Stimulated activated naive CD8-positive, alpha-beta T cell treated with anti-CD3 and anti-CD28 coated beads, Interleukin-15, amount 100 ng/mL, for 72 hours (primary cell): ENCODE results near the gene AGBL5.
A peak's percentile ranks its signal among the peaks of the same experiment; 100 is the strongest.

Experiments used
- ATAC-seq: fragments of 150-1000 bp; cut with Tn5 transposase; 2 replicates; pipeline ENCODE4 v1.10.0; 2021; ENCODE audit warnings: mild to moderate bottlenecking, moderate library complexity
- DNase-seq, 2 donors: peaks; one replicate each; pipeline ENCODE4 v3.0.0; 2021 to 2022
- H3K27ac Mint-ChIP-seq, 2 donors: one replicate each; pipeline ENCODE4 v1.8.0; 2022; ENCODE audit warnings: mild to moderate bottlenecking in 2 of 2, mixed read lengths in 2 of 2, moderate library complexity in 2 of 2
- H3K27me3 Mint-ChIP-seq: one replicate; pipeline ENCODE4 v1.8.0; 2022; ENCODE audit warnings: mixed read lengths
- H3K4me1 Mint-ChIP-seq: one replicate; pipeline ENCODE4 v1.8.0; 2022; ENCODE audit warnings: mild to moderate bottlenecking, mixed read lengths
- H3K4me3 Mint-ChIP-seq, 2 donors: one replicate each; pipeline ENCODE4 v1.8.0; 2022; ENCODE audit warnings: mild to moderate bottlenecking in 2 of 2, mixed read lengths in 2 of 2, moderate library complexity in 1 of 2
- H3K9me3 Mint-ChIP-seq, 2 donors: one replicate each; pipeline ENCODE4 v1.8.0; 2022; ENCODE audit warnings: mixed read lengths in 2 of 2

The AGBL5 gene

DNA sequence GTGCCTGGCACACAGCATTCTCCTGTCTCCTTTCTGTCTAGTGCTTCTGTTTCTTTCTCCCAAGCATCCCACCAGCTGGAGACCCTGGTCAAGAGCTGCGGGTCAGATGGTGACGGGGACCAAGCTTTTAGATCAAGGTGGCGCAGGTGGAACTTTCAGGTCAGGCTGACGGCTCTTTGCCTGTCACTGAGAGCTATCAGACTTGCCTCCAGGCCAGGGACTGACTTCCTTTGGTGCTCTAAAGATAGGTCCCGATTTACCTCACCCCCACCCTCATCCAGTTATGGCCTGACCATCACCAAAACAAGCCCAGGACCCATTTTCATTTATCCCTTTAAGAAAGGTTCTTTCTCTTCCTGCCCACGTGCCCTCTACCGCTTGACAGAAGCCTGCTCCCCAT is 25.8 kb downstream of the AGBL5 start:
- H3K4me3 Mint-ChIP-seq: no peak overlapping the region
- H3K4me1 Mint-ChIP-seq: peaks cover 78% of the 10 kb centered on the region
- no peaks in the 10 kb centered on the region for H3K9me3 Mint-ChIP-seq
- ATAC-seq (no peak), DNase-seq (no peak)
- H3K27ac Mint-ChIP-seq: no peak overlapping the region
- no peaks in the 10 kb centered on the region for H3K27me3 Mint-ChIP-seq

DNA sequence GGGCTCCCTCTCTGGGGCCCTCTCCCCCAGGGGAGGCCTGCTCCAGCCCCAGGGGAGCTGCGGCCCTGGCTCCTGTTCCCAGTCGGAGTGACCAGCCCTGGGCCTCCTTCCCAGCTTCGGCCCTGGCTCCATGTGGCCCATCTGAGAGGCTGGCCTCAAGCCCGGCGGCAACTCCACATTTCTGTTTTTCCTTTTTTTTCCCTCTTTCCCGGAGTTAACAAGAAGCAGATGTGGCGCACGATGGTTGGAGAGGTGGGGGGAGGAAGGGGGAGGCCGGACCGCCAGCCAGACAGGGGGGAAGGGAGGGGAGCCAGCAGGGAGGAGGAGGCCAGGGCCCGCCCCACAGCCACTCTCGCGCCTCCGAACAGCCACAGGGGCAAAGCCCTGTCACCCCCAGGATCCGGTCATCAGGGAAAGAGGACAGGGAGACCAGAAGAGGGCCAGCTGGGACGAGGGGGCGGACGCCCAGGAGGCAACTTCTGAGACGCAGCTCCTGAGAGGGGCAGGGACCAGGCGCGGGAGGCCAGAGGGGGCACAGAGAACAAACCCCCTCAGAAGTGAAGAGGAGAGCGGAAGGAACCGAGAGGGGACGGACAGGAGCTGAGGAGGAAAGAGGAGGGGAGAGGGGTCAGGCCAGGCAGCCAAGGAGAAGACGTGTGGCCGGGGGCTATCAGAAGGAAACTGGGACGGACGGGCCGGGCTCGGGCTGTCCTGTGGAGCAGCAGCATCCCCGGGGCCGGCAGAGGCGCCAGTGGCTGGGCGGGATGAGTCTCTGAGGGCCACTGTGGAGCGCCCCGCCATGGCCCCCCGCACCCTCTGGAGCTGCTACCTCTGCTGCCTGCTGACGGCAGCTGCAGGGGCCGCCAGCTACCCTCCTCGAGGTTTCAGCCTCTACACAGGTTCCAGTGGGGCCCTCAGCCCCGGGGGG is 27.1 kb downstream of the AGBL5 start, which contains the start of gene EMILIN1:
Gene EMILIN1 (plus strand): TSS at position 349 of the 928 bp plus-strand sequence. CDS start 451 bp downstream, at position 800.
- Mint-ChIP-seq H3K4me3 (no peak within 1 kb of the TSS), H3K27me3 (no peaks in the 10 kb centered on the region), H3K4me1 (peaks cover 68% of the 10 kb centered on the region), H3K27ac (no peak within 1 kb of the TSS), H3K9me3 (no peaks in the 10 kb centered on the region)
- ATAC-seq (no peak), DNase-seq (no peak)

DNA sequence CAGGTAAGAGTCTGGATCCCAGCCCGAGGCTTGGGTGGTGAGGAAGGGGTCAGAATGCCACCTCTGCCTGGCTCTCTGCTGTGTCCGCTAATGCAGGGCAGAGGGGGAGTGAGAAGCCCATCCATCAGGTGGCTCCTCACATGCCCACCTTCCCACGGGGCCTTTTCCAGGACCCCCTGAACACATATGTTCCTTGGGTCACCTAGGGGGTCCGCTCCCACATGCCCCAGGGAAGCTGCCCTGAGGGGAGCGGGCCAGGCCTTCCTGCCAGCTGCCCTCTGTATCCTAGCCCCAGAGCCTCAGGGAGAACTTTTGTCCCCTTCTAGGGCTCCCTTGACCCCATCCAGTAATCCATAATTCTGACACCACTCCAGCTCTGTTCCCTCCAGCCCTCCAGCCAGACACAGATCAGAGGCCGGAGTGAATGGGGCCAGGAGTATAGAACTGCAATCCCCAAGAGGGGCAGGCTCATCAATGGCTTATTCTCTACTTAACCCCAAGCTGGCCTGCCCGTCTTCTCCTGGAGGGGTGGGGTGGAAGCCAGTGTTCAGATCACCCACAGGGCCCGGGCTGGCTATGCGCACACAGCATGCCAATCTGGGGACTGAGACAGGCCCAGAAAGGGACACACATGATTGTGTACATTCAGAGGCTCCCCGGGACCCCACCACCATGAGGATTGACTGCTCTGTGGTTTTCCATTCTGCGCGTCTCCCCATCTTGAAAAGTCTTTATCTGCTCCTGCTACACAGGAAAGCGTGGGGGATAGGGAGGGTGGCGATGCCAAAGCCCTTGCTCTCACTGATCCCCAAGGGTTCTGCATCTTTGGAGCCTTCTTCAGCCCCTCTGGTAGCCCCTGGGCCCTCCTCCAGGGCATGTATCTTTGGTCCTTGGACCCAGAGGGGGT is 28.0 kb downstream of the AGBL5 start:
- ATAC-seq: no peak
- Mint-ChIP-seq H3K4me3 (no peak overlapping the region), H3K27me3 (no peaks in the 10 kb centered on the region), H3K9me3 (no peaks in the 10 kb centered on the region), H3K27ac (peak overlapping the region in 1 of 2 donors; percentile 38), H3K4me1 (peaks cover 58% of the 10 kb centered on the region)
- no peak for DNase-seq

DNA sequence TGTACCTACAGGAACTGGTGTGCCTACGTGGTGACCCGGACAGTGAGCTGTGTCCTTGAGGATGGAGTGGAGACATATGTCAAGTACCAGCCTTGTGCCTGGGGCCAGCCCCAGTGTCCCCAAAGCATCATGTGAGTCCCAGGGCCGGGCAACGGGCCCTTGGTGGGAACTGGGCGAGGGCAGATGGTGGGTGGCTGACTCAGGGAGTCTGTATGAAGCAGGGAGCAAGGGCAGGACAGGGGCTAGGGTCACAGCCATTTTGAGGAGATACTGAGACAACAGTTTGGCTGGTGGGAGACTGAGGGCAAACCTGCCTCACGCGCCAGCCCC is 28.6 kb downstream of the AGBL5 start:
- Mint-ChIP-seq H3K27ac (peak overlapping the region; percentile 38 to 83), H3K9me3 (no peaks in the 10 kb centered on the region), H3K27me3 (no peaks in the 10 kb centered on the region), H3K4me1 (peaks cover 56% of the 10 kb centered on the region), H3K4me3 (peak overlapping the region; percentile 13 to 48)
- ATAC-seq (no peak), DNase-seq (no peak)

DNA sequence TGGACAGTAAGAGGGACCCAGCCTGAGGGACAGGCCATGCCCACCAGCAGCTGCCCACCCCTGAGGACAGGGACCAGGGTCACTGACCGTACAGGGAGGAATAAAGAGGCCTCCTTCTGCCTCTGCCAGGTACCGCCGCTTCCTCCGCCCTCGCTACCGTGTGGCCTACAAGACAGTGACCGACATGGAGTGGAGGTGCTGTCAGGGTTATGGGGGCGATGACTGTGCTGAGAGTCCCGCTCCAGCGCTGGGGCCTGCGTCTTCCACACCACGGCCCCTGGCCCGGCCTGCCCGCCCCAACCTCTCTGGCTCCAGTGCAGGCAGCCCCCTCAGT is 29.1 kb downstream of the AGBL5 start:
- peak overlapping the region; percentile 90 to 91 for H3K27ac Mint-ChIP-seq
- no peaks in the 10 kb centered on the region for H3K9me3 Mint-ChIP-seq
- H3K4me3 Mint-ChIP-seq: peak overlapping the region; percentile 74 to 88
- no peaks in the 10 kb centered on the region for H3K27me3 Mint-ChIP-seq
- H3K4me1 Mint-ChIP-seq: peaks cover 56% of the 10 kb centered on the region
- no peak for ATAC-seq
- DNase-seq: no peak

DNA sequence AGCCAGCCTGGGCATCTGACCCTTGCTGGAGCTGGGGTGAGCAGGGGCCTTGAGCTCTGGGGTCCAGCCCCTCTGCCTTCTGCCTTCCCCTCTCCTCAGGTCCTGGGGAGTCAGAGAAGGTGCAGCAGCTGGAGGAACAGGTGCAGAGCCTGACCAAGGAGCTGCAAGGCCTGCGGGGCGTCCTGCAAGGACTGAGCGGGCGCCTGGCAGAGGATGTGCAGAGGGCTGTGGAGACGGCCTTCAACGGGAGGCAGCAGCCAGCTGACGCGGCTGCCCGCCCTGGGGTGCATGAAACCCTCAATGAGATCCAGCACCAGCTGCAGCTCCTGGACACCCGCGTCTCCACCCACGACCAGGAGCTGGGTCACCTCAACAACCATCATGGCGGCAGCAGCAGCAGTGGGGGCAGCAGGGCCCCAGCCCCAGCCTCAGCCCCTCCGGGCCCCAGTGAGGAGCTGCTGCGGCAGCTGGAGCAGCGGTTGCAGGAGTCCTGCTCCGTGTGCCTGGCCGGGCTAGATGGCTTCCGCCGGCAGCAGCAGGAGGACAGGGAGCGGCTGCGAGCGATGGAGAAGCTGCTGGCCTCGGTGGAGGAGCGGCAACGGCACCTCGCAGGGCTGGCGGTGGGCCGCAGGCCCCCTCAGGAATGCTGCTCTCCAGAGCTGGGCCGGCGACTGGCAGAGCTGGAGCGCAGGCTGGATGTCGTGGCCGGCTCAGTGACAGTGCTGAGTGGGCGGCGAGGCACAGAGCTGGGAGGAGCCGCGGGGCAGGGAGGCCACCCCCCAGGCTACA is 30.7 kb downstream of the AGBL5 start:
- no peaks in the 10 kb centered on the region for H3K27me3 Mint-ChIP-seq
- H3K4me3 Mint-ChIP-seq: peak overlapping the region in 1 of 2 donors; percentile 88
- H3K4me1 Mint-ChIP-seq: peaks cover 54% of the 10 kb centered on the region
- H3K27ac Mint-ChIP-seq: peak overlapping the region in 1 of 2 donors; percentile 98
- ATAC-seq (no peak), DNase-seq (no peak)
- no peaks in the 10 kb centered on the region for H3K9me3 Mint-ChIP-seq

GRCh38 chr2:27082773-27083409 is 31.4 kb downstream of the AGBL5 start:
- DNase-seq: no peak
- no peak for ATAC-seq
- Mint-ChIP-seq H3K27ac (peak overlapping the region in 1 of 2 donors; percentile 67), H3K4me3 (no peak overlapping the region), H3K9me3 (no peaks in the 10 kb centered on the region), H3K4me1 (peaks cover 52% of the 10 kb centered on the region), H3K27me3 (no peaks in the 10 kb centered on the region)

- H3K9me3 Mint-ChIP-seq: no peaks in the 10 kb centered on the region
Observed at GRCh38 chr2:27083410-27084296, 32.2 kb downstream of the AGBL5 start.

GRCh38 chr2:27084297-27085061 is 33.0 kb downstream of the AGBL5 start:
- peak overlapping the region in 1 of 2 donors; percentile 21 for H3K4me3 Mint-ChIP-seq
- H3K4me1 Mint-ChIP-seq: peaks cover 57% of the 10 kb centered on the region
- H3K27me3 Mint-ChIP-seq: no peaks in the 10 kb centered on the region
- no peak for DNase-seq
- H3K27ac Mint-ChIP-seq: no peak overlapping the region
- ATAC-seq: no peak
- H3K9me3 Mint-ChIP-seq: no peaks in the 10 kb centered on the region

More at GRCh38 chr2:27083410-27084296, 32.2 kb downstream of the AGBL5 start:
- DNase-seq (no peak), ATAC-seq (no peak)
- no peak overlapping the region for H3K27ac Mint-ChIP-seq
- no peak overlapping the region for H3K4me3 Mint-ChIP-seq
- no peaks in the 10 kb centered on the region for H3K27me3 Mint-ChIP-seq
- H3K4me1 Mint-ChIP-seq: peaks cover 50% of the 10 kb centered on the region

DNA sequence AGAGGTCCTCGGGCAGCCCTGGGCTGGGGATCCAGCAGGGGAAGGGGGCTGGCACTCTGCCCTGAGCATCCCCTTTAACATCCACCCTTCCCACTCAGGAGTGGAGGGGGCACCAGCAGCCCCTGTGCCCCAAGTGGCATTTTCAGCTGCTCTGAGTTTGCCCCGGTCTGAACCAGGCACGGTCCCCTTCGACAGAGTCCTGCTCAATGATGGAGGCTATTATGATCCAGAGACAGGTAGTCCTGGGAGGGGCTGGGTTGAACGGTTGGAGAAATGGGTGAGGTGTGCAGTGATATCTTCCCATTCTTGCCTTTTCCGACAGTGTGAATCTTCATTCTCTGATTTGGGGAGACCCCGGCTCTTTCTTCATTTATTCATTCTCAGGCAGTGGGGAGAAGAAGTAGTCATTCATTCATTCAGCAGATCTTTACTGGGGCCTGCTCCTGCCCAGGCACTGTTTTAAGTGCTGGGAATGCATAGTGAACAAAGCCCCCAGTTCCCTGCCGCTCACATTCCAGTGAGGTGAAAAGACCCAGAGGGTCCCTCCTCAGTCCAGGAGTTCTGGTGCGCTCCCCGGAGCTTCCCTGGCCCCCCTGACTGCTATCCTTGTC is 33.7 kb downstream of the AGBL5 start:
- ATAC-seq (no peak), DNase-seq (no peak)
- no peaks in the 10 kb centered on the region for H3K9me3 Mint-ChIP-seq
- no peaks in the 10 kb centered on the region for H3K27me3 Mint-ChIP-seq
- peaks cover 59% of the 10 kb centered on the region for H3K4me1 Mint-ChIP-seq
- peak overlapping the region in 1 of 2 donors; percentile 63 for H3K27ac Mint-ChIP-seq
- H3K4me3 Mint-ChIP-seq: peak overlapping the region; percentile 91 to 95

GRCh38 chr2:27085673-27086089 is 34.2 kb downstream of the AGBL5 start:
- DNase-seq (peak in 1 of 2 donors; percentile 48), ATAC-seq (peak; percentile 6)
- Mint-ChIP-seq H3K4me3 (peak overlapping the region; percentile 91 to 95), H3K27ac (peak overlapping the region in 1 of 2 donors; percentile 63), H3K4me1 (peaks cover 54% of the 10 kb centered on the region), H3K27me3 (no peaks in the 10 kb centered on the region), H3K9me3 (no peaks in the 10 kb centered on the region)

GRCh38 chr2:27086090-27086723 is 34.7 kb downstream of the AGBL5 start:
- ATAC-seq (peak; percentile 89), DNase-seq (peak; percentile 98 to 100)
- H3K9me3 Mint-ChIP-seq: no peaks in the 10 kb centered on the region
- peaks cover 48% of the 10 kb centered on the region for H3K4me1 Mint-ChIP-seq
- peak overlapping the region; percentile 72 to 93 for H3K27ac Mint-ChIP-seq
- H3K27me3 Mint-ChIP-seq: no peaks in the 10 kb centered on the region
- H3K4me3 Mint-ChIP-seq: peak overlapping the region; percentile 91 to 95
